GM18858 (cell line): Measurements from ENCODE around the gene SF3A2.
A peak's percentile ranks its signal among the peaks of the same experiment; 100 is the strongest.
"Not testable (repeated sequence)": the region's sequence is repeated elsewhere in the genome, so short reads cannot be mapped to it uniquely, and the experiment has no call there.

ENCODE experiments used
- ATAC-seq: cut with Tn5 transposase; IDR thresholded peaks from one replicate; pipeline ENCODE4 v1.9.1; 2021; ENCODE audit not compliant: unreplicated experiment

The SF3A2 gene, protein sequence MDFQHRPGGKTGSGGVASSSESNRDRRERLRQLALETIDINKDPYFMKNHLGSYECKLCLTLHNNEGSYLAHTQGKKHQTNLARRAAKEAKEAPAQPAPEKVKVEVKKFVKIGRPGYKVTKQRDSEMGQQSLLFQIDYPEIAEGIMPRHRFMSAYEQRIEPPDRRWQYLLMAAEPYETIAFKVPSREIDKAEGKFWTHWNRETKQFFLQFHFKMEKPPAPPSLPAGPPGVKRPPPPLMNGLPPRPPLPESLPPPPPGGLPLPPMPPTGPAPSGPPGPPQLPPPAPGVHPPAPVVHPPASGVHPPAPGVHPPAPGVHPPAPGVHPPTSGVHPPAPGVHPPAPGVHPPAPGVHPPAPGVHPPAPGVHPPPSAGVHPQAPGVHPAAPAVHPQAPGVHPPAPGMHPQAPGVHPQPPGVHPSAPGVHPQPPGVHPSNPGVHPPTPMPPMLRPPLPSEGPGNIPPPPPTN

DNA sequence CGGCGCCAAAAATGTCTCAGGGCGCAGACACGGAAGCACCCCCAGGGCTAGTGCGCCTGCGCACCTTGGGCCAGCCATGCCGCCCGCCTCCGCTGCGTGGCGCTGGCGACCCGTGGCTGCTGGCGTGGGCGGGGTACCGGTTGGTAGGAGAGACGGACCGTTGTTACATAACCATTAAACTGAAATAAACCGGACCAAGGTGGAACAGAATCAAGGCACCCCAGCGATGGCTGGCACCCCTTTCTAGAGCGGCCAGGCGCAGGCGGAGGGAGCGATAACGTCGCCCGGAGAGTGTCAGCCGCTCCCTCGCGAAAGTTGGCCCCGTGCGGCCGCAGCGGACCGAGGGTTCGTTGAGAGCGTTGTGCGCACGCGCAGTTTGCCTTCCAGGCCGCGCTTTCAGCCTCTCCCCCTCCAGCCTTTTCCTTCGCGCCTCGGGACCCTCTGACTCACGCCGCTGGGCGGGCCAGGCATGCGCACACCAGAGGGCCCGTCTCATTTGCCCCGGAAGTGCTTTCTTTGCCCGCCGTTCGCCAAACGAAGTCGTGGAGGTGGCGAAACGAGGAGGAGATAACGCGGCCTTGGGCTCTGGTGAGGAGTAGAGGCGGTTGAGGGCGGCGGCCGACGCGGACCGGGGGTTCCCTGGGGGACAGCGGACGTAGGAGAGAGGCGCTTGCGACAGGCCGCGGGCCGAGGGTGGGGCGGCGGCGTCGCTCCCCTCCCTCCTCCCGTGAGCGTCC lies at the start of gene SF3A2, which contains the start of gene PLEKHJ1:
Gene SF3A2, plus strand, starts transcription at position 511 of the 737 bp plus-strand sequence. CDS start 6,595 bp downstream, outside the sequence.
Gene PLEKHJ1, minus strand, starts transcription at position 16 of the 737 bp plus-strand sequence. CDS start 81 bp downstream, outside the sequence.
- peak; percentile 55 for ATAC-seq

DNA sequence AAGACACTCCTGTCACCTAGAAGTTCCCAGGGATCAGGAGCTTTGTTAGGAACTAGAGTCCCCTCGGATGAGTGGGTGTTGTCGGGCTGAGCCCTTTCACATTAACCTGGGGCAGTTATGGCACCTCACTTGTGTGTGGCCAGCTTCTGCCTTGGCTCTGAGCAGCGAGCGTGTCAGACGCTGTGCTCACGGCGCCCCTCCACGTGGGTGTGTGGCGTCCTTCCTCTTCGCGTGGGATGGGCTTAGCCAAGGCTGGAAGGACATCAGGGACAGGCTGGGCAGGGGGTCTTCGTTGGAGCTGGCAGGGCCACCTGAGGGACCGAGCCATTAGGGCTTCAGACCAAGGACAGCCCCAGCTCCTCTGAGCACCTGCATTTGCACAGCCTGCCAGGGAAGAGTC lies 49.5 kb upstream of the SF3A2 start:
- no peak for ATAC-seq

DNA sequence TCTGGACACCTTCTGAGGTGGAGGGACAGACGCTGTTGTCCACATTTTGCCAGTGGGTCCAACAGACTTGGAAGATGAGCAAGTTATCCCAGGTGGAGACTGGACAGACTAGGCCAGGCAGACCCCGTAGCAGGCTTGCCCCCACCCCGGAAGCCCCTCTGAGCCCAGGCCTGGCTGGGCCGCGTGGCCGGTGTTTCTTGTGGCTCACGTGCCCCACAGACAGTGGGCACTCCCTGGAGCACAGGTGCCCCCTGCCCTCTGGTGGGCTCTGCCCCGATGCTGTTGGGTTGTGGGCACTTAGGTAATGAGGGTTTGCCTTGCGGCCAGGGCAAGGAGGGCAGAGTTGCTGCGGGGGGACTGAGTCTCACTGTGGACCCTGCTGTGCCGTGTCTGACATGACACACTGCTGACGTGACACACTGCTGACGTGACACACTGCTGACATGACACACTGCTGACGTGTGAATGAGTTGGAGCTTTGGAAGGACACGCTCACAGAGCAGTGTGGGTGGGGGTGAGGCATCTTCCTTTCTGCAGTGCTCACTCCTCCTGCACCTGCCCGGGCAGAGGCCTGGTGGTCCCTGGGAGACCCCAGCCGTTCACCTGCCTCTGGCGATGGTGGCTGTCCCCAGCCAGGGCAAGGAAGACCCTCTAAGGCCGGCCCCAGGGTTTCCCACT lies 47.8 kb upstream of the SF3A2 start:
- no peak for ATAC-seq

DNA sequence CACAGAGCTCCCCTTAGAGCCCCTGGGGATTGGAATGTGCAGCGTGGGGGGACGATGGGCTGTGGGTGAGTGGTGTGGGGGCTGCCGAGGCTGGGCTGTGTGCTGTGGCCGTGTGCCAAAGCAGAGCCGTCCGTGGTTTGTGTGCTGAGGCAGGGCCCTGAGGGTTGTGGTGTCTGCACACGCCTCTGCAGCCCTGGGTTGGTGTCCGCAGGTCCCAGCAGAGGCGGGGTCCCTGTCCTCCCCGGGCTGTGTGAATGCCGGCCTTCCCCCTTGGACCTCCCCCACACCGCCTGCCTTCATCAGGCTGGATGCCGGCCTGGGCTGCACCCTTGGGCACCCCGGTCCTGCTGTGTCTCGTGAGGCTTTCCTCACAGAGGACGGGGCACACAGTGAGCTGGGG lies 46.7 kb upstream of the SF3A2 start:
- no peak for ATAC-seq

DNA sequence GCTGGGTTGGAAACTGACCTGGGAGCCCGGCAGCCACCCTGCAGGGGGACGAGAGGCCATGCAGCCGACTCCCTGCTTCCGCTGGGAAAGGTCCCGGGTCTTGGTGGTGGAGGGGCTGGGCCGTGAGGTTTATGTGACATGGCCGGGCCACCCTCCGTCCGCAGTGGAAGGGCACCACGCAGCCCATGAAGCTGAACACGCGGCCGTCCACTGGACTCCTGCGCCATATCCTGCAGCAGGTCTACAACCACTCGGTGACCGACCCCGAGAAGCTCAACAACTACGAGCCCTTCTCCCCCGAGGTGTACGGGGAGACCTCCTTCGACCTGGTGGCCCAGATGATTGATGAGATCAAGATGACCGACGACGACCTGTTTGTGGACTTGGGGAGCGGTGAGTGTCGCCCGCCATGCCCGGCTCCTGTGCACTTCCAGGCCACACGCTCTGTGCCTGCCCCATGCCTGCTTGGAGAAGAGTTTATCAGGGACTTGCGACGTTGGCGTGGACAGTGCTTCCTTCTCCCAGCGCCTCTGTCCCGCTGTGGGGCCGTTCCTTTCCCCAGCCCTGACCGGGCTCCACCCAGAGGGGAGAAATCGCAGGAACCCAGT lies 45.7 kb upstream of the SF3A2 start:
- ATAC-seq: no peak

DNA sequence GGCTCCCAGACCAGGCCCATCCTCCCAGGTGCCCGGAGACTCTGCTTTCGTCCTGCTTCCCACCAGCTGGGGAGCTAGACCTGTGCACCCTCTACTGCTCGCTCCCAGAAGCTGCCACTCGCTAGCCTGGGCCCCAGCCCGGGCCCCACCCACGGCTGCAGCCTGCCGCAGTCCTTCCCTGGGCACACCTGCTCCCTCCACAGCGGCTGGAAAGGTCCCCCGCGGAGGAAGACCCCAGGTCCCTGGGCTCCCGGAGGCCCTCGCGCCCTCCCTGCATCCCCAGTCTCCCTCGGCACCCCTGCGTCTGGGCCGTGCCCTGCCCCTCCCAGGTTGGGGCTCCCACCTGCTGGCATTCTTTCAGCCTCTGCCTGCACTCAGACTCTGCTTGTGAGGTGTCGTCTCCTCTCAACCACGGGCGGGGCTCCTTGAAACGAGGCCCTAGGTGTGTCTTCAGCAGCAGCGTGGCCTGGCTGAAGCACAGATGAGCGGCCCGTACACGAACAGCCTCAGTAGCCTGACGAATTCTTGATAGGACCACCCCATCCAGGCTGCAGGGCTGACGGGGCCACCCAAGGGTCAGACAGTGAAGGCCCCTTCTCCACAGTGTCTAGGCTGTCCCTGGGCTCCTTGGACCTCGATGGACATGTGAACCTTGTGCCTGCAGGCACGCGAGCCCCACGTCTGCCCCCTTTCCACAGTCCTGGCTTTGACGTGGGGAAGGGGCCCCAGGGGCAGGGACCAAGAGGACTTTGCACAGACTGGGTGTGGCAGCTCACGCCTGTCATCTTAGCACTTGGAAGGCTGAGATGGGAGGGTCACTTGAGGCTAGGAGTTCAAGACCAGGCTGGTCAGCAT lies 44.9 kb upstream of the SF3A2 start:
- no peak for ATAC-seq

DNA sequence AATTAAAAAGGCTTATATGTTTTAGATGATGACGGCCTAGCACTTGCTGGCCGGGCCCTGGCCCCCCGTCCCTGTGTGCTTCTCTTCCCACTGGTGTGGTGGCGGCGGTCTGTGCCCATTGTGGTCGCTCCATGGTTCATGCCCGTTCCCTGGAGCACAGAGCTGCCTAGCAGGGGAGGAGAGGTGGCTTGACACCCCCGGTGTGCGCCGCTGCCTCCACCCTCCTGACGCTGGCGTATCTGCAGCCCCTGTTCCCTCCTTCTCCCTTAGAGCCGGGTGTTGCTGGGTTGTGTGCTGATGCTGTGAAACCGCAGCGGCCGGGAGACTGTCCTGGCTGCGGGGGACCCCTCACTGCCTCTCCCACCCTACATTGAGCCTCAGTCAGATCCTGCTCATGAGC lies 43.8 kb upstream of the SF3A2 start:
- ATAC-seq: no peak

DNA sequence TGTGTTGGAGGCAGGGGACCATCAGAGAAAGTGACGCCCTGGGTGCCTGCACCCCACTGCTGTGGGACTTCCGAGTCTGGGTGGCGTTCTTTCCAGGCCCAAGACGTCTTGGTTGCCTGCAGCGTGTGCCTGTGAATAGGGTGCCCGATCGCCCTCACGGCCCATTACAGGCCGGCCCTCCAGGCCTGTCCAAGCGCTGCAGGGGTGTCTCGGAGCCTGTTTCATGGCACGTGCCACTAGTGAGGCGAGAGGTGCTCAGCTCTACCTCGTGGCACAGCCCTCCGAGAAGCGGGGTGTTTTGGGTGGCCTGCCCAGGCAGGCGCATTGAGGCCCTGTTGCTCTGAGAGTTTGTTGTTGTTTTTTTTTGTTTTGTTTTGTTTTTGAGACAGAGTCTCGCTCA lies 42.8 kb upstream of the SF3A2 start:
- ATAC-seq: no peak

DNA sequence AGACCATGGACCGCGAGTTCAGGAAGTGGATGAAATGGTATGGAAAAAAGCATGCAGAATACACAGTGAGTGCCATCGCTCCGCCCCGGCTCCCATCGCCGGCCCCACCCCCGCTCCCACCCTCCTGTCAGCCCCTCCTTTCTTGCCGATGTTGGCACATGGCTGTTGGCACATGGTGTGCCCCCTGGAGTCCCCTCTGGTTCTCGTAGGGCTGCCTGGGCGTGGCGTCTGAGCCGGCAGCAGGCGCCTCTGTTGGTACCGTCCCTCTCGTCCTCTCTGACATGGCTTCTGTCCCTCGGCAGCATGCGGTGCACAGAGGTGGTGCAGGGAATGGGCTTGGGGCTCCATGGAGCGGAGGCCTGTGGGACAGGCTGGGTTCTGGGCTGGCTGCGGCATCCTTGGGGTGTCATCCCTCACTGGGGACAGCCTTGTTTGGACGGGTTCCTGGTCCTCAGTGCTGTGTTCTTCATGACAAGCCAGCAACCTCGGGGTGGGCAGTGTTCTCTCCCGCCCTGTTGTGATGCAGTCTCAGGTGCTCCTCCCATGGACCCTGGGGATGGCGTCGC lies 42.0 kb upstream of the SF3A2 start:
- ATAC-seq: no peak

DNA sequence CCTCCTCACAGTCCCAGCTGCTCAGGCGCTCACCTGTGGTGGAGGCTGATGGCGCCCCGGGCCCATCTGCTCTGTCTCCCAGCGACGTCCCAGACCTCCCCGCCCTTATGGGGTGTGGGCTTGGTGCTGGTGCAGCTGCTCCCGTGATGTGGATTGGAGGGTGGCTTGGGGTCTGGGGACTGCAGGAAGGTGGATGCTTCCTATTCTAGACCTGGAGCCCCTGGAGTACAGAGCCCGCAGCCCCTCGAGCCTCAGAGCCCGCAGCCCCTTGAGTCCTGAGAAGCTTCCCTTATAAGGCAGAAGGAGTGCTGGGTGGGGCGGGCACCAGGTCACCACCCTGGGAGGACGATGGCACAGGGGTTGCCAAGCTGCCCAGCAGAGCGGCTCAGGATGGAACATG lies 41.3 kb upstream of the SF3A2 start:
- no peak for ATAC-seq

DNA sequence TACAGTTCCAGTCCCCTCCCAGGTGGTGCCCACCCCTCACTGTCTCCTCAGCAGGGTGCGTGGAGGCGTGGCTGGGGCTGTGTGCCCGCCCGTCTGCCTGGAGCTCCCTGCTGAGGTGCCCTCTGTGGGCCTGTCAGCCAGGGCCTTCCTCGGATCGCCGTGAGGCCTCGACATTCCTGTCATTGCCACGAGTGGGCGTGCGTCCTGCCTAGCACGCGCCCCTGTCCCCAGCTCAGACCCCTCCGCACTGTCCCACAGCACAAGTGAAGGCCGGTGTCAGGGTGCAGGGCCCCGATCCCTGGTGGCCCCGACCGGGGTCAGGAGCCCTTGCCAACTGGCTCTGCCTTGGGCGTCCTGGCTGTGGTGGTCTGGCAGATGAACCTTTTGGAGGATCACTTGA lies 40.7 kb upstream of the SF3A2 start:
- ATAC-seq: no peak

DNA sequence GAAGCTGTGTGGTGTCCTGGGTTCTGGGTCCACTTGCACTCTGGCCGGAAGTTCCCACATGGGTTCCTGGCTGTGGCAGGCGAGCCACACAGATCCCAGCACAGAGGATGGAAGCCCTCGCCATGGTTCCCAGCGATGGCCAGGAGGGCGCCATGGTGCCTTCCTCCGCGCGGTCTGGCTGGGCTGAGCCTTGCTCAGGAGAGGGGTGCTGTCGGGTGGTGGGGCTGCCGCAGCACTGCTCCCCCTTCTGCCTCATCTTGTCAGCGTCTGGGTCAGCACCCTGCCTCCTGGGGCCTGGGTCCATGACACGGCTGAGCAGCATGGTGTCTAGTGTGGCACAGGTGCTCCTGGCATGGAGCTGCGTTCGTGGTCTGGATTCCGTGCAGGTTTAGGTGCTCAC lies 39.4 kb upstream of the SF3A2 start:
- no peak for ATAC-seq

DNA sequence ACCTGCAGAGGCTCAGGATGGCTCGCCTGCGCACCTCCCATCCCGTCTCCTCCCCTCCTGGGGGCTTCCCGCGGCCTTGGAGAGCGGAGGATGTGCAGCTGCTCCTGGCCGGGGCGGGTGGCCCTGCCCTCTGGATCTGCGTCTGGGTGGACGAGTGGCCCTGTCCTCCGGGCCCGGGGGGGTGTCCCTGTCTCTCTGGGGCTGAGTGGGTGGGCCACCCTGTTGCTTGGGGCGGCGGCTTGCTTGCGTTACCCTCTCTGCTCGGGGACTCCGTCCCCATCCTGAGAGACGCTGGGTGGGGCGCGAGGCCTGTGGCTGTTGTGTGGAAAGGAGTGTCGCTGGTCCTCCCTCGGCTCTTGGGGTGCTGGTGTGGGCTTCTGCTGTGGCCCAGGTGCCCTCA lies 38.3 kb upstream of the SF3A2 start:
- no peak for ATAC-seq

DNA sequence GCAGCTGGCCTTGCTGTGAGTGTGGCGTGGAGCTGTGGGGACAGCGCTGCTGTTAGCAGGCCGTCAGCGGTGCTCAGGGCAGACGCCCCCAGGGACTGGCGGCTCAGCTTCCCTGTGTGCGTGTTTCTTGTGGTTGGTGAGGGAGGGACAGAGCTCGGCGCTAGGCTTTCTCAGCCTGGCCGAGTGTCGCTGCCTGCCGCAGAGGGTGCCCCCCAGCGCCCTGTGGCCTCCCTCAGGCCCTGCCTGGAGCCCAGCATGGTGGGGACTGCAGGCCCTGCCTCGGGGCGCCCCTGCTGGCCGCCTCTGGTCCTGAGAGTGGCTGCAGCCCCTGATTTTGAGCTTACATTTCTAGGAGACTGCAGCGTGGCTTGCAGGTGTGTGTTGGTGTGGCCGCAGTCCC lies 37.4 kb upstream of the SF3A2 start:
- no peak for ATAC-seq

DNA sequence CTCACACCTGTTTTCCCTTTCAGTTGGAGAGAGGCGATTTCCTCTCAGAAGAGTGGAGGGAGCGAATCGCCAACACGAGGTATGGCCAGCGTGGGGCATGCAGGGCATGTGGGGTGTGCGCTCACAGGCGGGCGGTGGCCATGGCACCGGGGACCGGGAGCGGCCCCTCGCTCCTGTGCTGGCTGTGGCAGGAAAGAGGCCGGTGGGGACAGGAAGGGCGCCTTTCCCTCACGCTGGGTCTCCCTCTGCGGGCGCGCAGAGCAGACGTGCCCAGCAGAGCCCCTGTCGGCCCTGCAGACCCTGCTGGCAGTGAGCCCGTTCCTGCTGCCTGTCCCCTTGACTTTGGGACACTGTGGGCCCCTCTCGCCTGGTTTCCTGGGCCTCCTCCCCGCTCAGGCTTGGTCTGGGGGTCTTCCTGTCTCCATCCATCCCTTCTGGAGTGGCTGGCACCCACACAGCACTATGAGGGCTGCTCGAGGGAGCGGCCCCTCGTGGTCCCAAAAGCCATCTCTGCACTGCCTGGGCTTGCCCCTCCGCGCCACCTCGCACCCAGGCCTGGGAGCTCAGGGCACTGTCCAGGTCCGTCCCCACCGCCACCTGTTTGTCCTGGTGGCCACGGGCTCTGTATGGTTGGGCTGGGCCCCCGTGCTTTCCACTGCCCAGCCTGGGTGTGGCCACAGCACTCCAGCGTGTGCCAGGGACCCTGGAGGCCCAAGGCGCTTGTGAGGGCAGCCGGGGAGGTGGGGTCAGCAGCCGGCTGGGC lies 36.6 kb upstream of the SF3A2 start:
- no peak for ATAC-seq

DNA sequence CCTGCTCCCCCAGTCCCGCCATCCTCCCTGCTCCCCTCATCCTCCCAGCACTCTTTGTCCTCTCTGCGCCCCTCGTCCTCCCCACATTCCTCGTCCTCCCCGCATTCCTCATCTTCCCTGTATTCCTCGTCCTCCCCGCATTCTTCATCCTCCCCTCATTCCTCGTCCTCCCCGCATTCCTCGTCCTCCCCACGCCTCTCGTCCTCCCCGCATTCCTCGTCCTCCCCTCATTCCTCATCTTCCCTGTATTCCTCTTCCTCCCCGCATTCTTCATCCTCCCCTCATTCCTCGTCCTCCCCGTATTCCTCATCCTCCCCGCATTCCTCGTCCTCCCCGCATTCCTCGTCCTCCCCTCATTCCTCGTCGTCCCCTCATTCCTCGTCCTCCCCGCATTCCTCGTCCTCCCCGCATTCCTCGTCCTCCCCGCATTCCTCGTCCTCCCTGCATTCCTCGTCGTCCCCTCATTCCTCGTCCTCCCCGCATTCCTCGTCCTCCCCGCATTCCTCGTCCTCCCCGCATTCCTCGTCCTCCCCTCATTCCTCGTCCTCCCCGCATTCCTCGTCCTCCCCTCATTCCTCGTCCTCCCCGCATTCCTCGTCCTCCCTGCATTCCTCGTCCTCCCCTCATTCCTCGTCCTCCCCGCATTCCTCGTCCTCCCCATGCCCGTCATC lies 35.9 kb upstream of the SF3A2 start:
- not testable (repeated sequence) for ATAC-seq

DNA sequence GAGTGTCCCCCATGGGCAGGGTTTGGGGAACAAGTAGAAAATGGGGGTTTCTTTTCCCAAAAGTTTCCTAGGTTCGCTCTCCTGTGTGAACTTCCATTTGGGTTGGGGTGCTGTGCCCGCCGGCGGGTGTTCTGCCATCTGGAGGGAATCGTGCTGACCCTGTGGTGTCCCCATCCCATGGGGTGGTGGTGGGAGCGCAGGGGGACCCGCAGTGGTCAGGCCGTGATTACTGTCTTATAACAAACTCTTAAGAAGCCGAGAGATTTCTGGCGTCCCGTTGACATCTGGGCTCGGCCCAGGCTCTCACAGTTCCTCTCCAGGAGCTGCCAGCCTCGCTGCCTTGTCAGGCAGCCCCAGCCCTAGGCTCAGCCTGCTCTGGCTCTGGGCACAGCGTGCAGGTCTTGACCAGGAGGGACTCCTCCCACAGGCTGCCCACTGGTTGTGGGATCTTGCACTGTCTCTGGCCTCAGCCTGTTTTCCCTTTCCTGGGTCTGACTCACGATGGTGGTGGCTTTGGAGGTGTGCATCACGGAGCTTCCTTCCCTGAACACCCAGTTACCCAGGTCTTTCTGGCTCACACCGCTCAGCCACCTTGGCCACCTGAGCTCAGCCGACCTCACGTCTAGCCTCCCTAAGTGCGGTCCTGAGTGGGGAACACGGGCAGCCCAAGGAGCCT lies 35.0 kb upstream of the SF3A2 start:
- ATAC-seq: no peak

DNA sequence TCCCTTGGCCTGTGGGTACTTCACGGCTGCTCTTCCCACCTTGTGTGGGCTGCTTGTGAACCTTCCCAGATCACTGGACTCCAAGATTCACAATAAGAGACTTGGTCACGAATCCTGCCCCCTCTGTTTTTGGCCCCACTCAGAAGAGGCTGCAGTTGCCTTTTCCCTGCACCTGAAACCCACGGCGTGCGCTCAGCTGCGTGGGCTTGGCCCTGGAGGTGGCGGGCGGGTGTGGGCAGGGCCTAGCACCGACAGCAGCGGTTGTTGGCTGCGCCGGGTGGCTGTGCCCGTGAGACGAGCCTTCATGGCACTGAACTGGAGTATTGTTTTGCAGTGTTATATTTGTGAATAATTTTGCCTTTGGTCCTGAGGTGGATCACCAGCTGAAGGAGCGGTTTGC lies 34.3 kb upstream of the SF3A2 start:
- ATAC-seq: no peak
